ENCODE data around the gene WWOX. TPM values are rescaled to one million over a fixed set of nuclear protein-coding genes. Genes with fewer than 3 reads are reported as not detected.

The WWOX gene
- total RNA-seq, 1 experiment from 2014 or later = 15.6 TPM

DNA sequence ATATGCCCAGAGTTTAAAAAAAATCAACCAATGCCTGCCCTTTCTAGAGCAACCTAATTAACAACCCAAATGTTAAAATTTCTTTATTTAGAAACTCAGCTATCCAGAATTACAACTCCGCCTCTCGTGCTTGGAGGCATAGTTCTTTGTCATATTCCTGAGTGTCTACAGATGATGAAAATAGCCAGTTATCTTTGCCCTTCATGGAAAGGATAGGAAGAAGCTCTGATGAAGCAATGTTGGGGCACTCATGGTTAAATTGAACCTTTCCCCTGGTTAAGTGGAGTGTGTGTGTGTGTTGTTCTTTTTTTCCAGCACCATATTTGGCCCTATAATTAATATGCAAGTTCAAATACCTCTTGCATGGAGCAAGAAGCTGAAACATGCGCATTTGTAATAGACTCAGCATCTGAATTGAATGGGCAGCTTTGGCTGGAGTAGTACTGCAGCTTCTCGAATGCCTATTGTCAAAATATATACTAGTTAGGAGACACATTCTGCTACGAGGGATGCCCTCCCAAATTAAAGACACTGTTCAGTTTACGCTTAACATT lies 506.2 kb downstream of the WWOX start:
- peaks cover 47 to 51% of the 10 kb centered on the region in 2 experiments for H3K4me1 Mint-ChIP-seq
- Histone ChIP-seq H3K4ac (ENCODE audit: low read depth, low read length) (no peak overlapping the region), H2BK15ac (ENCODE audit: low read depth, low read length) (no peak overlapping the region), H3K27me3 (ENCODE audit: insufficient read depth, low read length) (no peaks in the 10 kb centered on the region), H2AK5ac (ENCODE audit: insufficient read length, low read length) (no peak overlapping the region), H3K23ac (ENCODE audit: insufficient read length, low read depth, low read length) (no peak overlapping the region), H3K79me2 (ENCODE audit: insufficient read depth, low read length) (no peaks in the 10 kb centered on the region), H3K9ac (ENCODE audit: extremely low read depth, insufficient read length, low read length) (no peak overlapping the region), H3K4me1 (ENCODE audit: insufficient read depth, low read length) (peaks cover 15% of the 10 kb centered on the region), H4K5ac (ENCODE audit: insufficient read length, low read depth, low read length) (no peak overlapping the region), H3K56ac (ENCODE audit: insufficient read length, low read depth, low read length) (no peak overlapping the region), H2BK5ac (ENCODE audit: insufficient read length, low read length) (no peak overlapping the region), H2BK12ac (ENCODE audit: insufficient read length, low read depth, low read length) (no peak overlapping the region), H3K4me2 (ENCODE audit: insufficient read depth, insufficient read length, low read length) (peak overlapping the region; percentile 16), H2BK20ac (ENCODE audit: low read depth, low read length, poor library complexity, severe bottlenecking) (no peak overlapping the region), H4K91ac (ENCODE audit: insufficient read length, low read depth, low read length) (no peak overlapping the region), H2BK120ac (ENCODE audit: low read depth, low read length, poor library complexity, severe bottlenecking) (no peak overlapping the region), H3K14ac (ENCODE audit: insufficient read depth, low read length) (no peak overlapping the region), H3K23me2 (ENCODE audit: insufficient read length, low read depth, low read length, poor library complexity, severe bottlenecking) (no peaks in the 10 kb centered on the region), H4K20me1 (ENCODE audit: control insufficient read depth, insufficient read depth, insufficient read length) (no peaks in the 10 kb centered on the region), H3K9me3 (ENCODE audit: control insufficient read depth, low read depth, low read length) (no peaks in the 10 kb centered on the region), H3K18ac (ENCODE audit: insufficient read length, low read depth, low read length) (no peak overlapping the region), H2AFZ (ENCODE audit: low read length) (no peak overlapping the region), H4K8ac (replicated peaks; ENCODE audit: insufficient read length, low read depth, low read length) (no peak overlapping the region), H3K79me1 (ENCODE audit: insufficient read depth, low read depth, low read length, poor library complexity, severe bottlenecking) (no peaks in the 10 kb centered on the region), H3T11ph (ENCODE audit: low read length) (no peak overlapping the region), H3K27ac (ENCODE audit: insufficient read length, low read depth, low read length) (peak overlapping the region; percentile 33)
- H3K36me3 Mint-ChIP-seq (ENCODE audit: insufficient read depth in 1 of 3, low read depth in 3 of 3) = no peaks in the 10 kb centered on the region; a peak in 1 of 7 replicates
- H3K4me3 Mint-ChIP-seq = no peak overlapping the region
- no peaks in the 10 kb centered on the region for H3K27me3 Mint-ChIP-seq (ENCODE audit: low read depth)
- no CpG with 5 or more reads among the region's 6 CpGs for WGBS (ENCODE audit: extremely low coverage, insufficient read length, low lambda C conversion rate)
- TF ChIP-seq, protein P1, sequence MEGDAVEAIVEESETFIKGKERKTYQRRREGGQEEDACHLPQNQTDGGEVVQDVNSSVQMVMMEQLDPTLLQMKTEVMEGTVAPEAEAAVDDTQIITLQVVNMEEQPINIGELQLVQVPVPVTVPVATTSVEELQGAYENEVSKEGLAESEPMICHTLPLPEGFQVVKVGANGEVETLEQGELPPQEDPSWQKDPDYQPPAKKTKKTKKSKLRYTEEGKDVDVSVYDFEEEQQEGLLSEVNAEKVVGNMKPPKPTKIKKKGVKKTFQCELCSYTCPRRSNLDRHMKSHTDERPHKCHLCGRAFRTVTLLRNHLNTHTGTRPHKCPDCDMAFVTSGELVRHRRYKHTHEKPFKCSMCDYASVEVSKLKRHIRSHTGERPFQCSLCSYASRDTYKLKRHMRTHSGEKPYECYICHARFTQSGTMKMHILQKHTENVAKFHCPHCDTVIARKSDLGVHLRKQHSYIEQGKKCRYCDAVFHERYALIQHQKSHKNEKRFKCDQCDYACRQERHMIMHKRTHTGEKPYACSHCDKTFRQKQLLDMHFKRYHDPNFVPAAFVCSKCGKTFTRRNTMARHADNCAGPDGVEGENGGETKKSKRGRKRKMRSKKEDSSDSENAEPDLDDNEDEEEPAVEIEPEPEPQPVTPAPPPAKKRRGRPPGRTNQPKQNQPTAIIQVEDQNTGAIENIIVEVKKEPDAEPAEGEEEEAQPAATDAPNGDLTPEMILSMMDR (conservative IDR thresholded peaks at IDR 0.05) = no peak
- H3K27ac Mint-ChIP-seq = peak overlapping the region; percentile 47 to 94 (median 79); a peak in 3 of 7 replicates
- DNase-seq = no peak
- no peaks in the 10 kb centered on the region for H3K9me3 Mint-ChIP-seq
